ENCODE results near the gene RNF41. TPM values are rescaled to one million over a fixed set of nuclear protein-coding genes. Genes with fewer than 3 reads are reported as not detected.

The RNF41 gene
- polyA plus RNA-seq, 1 of the 3 experiments (the other 2 are of a cell fraction) = 127 TPM

DNA sequence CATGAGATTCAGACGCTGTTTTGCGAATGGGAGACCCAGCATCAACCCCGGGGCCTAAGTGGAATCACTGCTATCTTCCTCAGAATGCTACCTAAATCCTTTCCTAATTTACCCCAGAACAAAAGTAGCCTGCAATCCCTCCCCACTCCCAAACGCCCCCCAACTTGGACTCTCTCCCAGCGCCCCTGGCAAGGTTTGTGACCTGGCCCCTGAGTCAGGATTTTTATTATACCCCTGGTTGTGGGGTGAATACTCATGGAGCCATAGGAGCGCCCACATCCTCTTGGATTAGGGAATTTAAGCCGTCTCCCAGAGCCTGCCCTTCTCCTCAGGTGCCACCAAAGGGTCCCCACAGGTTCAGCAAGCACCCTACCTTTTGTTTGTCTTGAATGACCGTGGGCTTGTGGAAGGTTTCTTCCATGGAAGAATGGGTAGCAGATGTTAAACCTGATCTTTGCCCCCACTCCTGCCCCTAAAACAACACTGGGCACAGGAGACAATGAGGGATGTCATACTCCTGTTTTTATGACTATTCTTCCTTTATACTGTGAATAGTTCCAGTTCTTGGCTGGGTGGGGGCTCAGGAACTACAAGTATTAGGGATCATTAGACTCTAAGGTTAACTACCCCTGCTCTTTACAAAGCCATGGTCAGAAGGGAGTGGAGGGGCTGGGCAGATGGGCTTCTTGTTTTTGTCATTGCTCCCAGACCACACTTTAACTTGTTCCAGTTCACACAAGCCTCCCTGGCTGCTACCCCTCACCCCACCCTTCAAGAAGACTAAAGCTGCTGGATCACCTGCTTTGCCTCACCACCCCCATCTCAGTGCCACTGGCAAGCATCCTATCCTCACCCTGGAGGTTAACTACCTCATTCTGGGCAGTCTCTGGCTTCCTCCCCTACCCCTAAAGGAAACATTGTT is 68.7 kb downstream of the RNF41 start (continued):
- TF ChIP-seq, protein P1, sequence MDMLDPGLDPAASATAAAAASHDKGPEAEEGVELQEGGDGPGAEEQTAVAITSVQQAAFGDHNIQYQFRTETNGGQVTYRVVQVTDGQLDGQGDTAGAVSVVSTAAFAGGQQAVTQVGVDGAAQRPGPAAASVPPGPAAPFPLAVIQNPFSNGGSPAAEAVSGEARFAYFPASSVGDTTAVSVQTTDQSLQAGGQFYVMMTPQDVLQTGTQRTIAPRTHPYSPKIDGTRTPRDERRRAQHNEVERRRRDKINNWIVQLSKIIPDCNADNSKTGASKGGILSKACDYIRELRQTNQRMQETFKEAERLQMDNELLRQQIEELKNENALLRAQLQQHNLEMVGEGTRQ (IDR thresholded peaks at IDR 0.05; ENCODE audit: borderline replicate concordance, low read depth, low read length) = no peak
- TF ChIP-seq, protein P2, sequence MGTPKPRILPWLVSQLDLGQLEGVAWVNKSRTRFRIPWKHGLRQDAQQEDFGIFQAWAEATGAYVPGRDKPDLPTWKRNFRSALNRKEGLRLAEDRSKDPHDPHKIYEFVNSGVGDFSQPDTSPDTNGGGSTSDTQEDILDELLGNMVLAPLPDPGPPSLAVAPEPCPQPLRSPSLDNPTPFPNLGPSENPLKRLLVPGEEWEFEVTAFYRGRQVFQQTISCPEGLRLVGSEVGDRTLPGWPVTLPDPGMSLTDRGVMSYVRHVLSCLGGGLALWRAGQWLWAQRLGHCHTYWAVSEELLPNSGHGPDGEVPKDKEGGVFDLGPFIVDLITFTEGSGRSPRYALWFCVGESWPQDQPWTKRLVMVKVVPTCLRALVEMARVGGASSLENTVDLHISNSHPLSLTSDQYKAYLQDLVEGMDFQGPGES (IDR thresholded peaks at IDR 0.05; ENCODE audit: low read depth, low read length) = no peak
- TF ChIP-seq FOXJ3 (CRISPR knock-in tag; IDR thresholded peaks at IDR 0.05) (no peak), EZH2phosphoT487 (IDR thresholded peaks at IDR 0.05; ENCODE audit: borderline replicate concordance, low read depth) (no peak)

Other genes with a start within 250 kb of the RNF41 start
- 54.0 and 79.4 TPM in 2 replicates for gene RAB5B, start 247.8 kb downstream of the RNF41 start, polyA plus RNA-seq (2012; rRNA removed)
- gene SUOX, start 224.6 kb downstream of the RNF41 start, polyA plus RNA-seq (2012; rRNA removed) = 23.2 and 25.7 TPM in 2 replicates
- 2.0 and 3.9 TPM in 2 replicates for gene IKZF4, start 200.9 kb downstream of the RNF41 start, polyA plus RNA-seq (2012; rRNA removed)
- gene RPS26, start 180.0 kb downstream of the RNF41 start, polyA plus RNA-seq (2012; rRNA removed) = 1,500 and 1,782 TPM in 2 replicates
- 1.4 and 1.5 TPM in 2 replicates for gene ERBB3, start 141.8 kb downstream of the RNF41 start, polyA plus RNA-seq (2012; rRNA removed)
- 207 and 213 TPM in 2 replicates for gene PA2G4, start 117.4 kb downstream of the RNF41 start, polyA plus RNA-seq (2012; rRNA removed)
- 11,334 and 12,464 TPM in 2 replicates for gene RPL41, start 105.3 kb downstream of the RNF41 start, polyA plus RNA-seq (2012; rRNA removed)
- gene ZC3H10, start 103.7 kb downstream of the RNF41 start, polyA plus RNA-seq (2012; rRNA removed) = 1.9 and 2.0 TPM in 2 replicates
- 132 and 143 TPM in 2 replicates for gene ESYT1, start 93.7 kb downstream of the RNF41 start, polyA plus RNA-seq (2012; rRNA removed)
- gene MYL6B, start 69.3 kb downstream of the RNF41 start, polyA plus RNA-seq (2012; rRNA removed) = 203 and 234 TPM in 2 replicates
- gene MYL6, start 63.6 kb downstream of the RNF41 start, polyA plus RNA-seq (2012; rRNA removed) = 4,697 and 4,711 TPM in 2 replicates
- 64.3 and 73.0 TPM in 2 replicates for gene SMARCC2, start 32.4 kb downstream of the RNF41 start, polyA plus RNA-seq (2012; rRNA removed)
- gene NABP2, start 2.4 kb upstream of the RNF41 start, polyA plus RNA-seq (2012; rRNA removed) = 49.3 and 52.3 TPM in 2 replicates
- gene SLC39A5, start 8.1 kb upstream of the RNF41 start, polyA plus RNA-seq (2012; rRNA removed) = 0.12 TPM in 1 of 2 replicates, not detected in the other
- 22.5 and 23.4 TPM in 2 replicates for gene ANKRD52, start 36.5 kb upstream of the RNF41 start, polyA plus RNA-seq (2012; rRNA removed)
- gene COQ10A, start 45.0 kb upstream of the RNF41 start, polyA plus RNA-seq (2012; rRNA removed) = 42.2 and 56.2 TPM in 2 replicates
- 121 and 149 TPM in 2 replicates for gene CS, start 78.4 kb upstream of the RNF41 start, polyA plus RNA-seq (2012; rRNA removed)
- gene CNPY2, start 94.1 kb upstream of the RNF41 start, polyA plus RNA-seq (2012; rRNA removed) = 191 and 196 TPM in 2 replicates
- gene PAN2, start 112.1 kb upstream of the RNF41 start, polyA plus RNA-seq (2012; rRNA removed) = 37.1 and 66.9 TPM in 2 replicates
- 0.29 and 0.46 TPM in 2 replicates for gene IL23A, start 117.0 kb upstream of the RNF41 start, polyA plus RNA-seq (2012; rRNA removed)
- 58.1 and 91.4 TPM in 2 replicates for gene STAT2, start 138.2 kb upstream of the RNF41 start, polyA plus RNA-seq (2012; rRNA removed)
- gene APOF, start 140.9 kb upstream of the RNF41 start, polyA plus RNA-seq (2012; rRNA removed) = not detected in 2 replicates
- gene TIMELESS, start 227.5 kb upstream of the RNF41 start, polyA plus RNA-seq (2012; rRNA removed) = 5.1 and 5.4 TPM in 2 replicates
- gene MIP, start 232.7 kb upstream of the RNF41 start, polyA plus RNA-seq (2012; rRNA removed) = not detected in 2 replicates
- 2.6 and 3.5 TPM in 2 replicates for gene SPRYD4, start 246.7 kb upstream of the RNF41 start, polyA plus RNA-seq (2012; rRNA removed)